ENCODE results near the gene CNTN1.

DNA sequence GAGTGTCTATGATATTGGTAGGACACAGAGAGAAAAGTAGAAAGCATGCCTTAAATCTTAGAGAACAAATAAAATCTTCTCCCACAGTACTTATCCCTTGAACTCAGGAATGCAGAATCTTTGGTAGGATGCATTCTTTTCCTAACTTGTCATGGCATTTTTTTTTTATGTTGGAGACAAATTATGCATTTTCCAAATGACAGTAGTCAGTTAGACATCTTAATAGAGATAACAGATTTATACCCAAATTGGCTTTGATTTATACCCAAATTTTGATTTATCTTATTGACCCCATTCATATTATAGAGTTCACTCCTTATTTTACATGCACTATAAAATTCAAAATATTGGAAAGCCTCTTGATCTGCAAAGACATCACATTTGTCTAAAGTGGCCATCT is 132.9 kb downstream of the CNTN1 start:
- TF ChIP-seq POLR2A (IDR thresholded peaks at IDR 0.05) = no peak
- TF ChIP-seq, protein P1, sequence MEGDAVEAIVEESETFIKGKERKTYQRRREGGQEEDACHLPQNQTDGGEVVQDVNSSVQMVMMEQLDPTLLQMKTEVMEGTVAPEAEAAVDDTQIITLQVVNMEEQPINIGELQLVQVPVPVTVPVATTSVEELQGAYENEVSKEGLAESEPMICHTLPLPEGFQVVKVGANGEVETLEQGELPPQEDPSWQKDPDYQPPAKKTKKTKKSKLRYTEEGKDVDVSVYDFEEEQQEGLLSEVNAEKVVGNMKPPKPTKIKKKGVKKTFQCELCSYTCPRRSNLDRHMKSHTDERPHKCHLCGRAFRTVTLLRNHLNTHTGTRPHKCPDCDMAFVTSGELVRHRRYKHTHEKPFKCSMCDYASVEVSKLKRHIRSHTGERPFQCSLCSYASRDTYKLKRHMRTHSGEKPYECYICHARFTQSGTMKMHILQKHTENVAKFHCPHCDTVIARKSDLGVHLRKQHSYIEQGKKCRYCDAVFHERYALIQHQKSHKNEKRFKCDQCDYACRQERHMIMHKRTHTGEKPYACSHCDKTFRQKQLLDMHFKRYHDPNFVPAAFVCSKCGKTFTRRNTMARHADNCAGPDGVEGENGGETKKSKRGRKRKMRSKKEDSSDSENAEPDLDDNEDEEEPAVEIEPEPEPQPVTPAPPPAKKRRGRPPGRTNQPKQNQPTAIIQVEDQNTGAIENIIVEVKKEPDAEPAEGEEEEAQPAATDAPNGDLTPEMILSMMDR (IDR thresholded peaks at IDR 0.05) = no peak
